Upper lobe of left lung (tissue), 4 donors: ENCODE measurements around the gene CLCN1.

Source experiments
- EP300 ChIP-seq, 4 donors: sonication (generic); formaldehyde crosslinking; IDR thresholded peaks; one replicate each; pipeline ENCODE4 v1.5.1; 2017; ENCODE audit warnings: antibody characterized with exemption in 4 of 4, control low read depth in 2 of 4
- POLR2A ChIP-seq, 4 donors: fragments of 450-650 bp; IDR thresholded peaks; one replicate each; pipeline ENCODE4 v1.5.1; 2016 to 2017; ENCODE audit warnings: antibody characterized with exemption in 4 of 4, mild to moderate bottlenecking in 2 of 4
- POLR2AphosphoS5 ChIP-seq, 2 donors: sonication (generic); formaldehyde crosslinking; IDR thresholded peaks; one replicate each; pipeline ENCODE4 v1.5.1; 2017; ENCODE audit warnings: antibody characterized with exemption in 2 of 2
- TF ChIP-seq, protein P1 (sequence below), 6 experiments: fragments of 450-650 bp in 4 of 6; fragments of 200-600 bp in 2 of 6; sonication (generic) in 2 of 6; IDR thresholded peaks; one replicate each; pipeline ENCODE4 v1.5.1; 2016 to 2019; ENCODE audit warnings: antibody characterized with exemption in 6 of 6

GRCh38 chr7:143296686-143297085 is 19.2 kb upstream of the CLCN1 start:
- TF ChIP-seq, protein P1, sequence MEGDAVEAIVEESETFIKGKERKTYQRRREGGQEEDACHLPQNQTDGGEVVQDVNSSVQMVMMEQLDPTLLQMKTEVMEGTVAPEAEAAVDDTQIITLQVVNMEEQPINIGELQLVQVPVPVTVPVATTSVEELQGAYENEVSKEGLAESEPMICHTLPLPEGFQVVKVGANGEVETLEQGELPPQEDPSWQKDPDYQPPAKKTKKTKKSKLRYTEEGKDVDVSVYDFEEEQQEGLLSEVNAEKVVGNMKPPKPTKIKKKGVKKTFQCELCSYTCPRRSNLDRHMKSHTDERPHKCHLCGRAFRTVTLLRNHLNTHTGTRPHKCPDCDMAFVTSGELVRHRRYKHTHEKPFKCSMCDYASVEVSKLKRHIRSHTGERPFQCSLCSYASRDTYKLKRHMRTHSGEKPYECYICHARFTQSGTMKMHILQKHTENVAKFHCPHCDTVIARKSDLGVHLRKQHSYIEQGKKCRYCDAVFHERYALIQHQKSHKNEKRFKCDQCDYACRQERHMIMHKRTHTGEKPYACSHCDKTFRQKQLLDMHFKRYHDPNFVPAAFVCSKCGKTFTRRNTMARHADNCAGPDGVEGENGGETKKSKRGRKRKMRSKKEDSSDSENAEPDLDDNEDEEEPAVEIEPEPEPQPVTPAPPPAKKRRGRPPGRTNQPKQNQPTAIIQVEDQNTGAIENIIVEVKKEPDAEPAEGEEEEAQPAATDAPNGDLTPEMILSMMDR (IDR thresholded peaks at IDR 0.05) = no peak
- TF ChIP-seq POLR2A (IDR thresholded peaks at IDR 0.05) (no peak), POLR2AphosphoS5 (IDR thresholded peaks at IDR 0.05) (no peak), EP300 (IDR thresholded peaks at IDR 0.05) (no peak)
